Fibroblast of lung (primary cell): ENCODE measurements around the gene DPYSL4.

Experiments used
- EZH2 ChIP-seq: IDR thresholded peaks from 2 replicates; pipeline ENCODE4 v1.5.1; 2012; ENCODE audit warnings: low read length, control low read depth, mild to moderate bottlenecking; ENCODE audit errors: missing control alignments
- TF ChIP-seq, protein P1 (sequence below), 2 donors: IDR thresholded peaks in 1 of 2; conservative IDR thresholded peaks in 1 of 2; 1 replicate in 1 of 2; 2 replicates in 1 of 2; pipeline ENCODE4 v1.5.1; 2011 to 2012; ENCODE audit warnings: low read length in 2 of 2, control low read depth in 1 of 2, inconsistent platforms in 1 of 2, low read depth in 1 of 2, mild to moderate bottlenecking in 1 of 2

DNA sequence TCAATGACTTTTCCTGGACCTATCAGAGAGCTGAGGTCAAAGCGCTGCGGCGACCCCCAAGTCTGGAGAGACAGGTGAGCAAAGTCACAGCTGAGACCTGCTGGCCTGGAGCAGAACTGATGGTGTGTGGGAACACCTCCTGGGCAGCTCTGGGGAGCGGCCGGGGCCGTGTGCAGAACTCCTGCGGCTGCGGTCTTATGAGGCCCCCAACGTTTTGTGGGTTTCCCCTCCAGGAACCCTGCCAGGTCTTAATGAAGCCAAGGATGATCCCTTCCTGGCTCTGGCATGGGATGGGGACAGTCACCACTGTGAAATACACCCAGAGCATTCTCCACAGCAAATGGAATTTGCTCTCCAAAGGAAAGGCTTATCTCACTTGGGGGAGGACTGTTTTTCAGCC lies 26.1 kb downstream of the DPYSL4 start:
- TF ChIP-seq, protein P1, sequence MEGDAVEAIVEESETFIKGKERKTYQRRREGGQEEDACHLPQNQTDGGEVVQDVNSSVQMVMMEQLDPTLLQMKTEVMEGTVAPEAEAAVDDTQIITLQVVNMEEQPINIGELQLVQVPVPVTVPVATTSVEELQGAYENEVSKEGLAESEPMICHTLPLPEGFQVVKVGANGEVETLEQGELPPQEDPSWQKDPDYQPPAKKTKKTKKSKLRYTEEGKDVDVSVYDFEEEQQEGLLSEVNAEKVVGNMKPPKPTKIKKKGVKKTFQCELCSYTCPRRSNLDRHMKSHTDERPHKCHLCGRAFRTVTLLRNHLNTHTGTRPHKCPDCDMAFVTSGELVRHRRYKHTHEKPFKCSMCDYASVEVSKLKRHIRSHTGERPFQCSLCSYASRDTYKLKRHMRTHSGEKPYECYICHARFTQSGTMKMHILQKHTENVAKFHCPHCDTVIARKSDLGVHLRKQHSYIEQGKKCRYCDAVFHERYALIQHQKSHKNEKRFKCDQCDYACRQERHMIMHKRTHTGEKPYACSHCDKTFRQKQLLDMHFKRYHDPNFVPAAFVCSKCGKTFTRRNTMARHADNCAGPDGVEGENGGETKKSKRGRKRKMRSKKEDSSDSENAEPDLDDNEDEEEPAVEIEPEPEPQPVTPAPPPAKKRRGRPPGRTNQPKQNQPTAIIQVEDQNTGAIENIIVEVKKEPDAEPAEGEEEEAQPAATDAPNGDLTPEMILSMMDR (conservative IDR thresholded peaks at IDR 0.05 in 1 of 2, IDR thresholded peaks at IDR 0.05 in 1 of 2; ENCODE audit: low read depth in 1 of 2, low read length in 2 of 2) = no peak
- no peak for TF ChIP-seq EZH2
